Choroid plexus epithelial cell (primary cell): ENCODE measurements around the gene DNAJB12.

Source experiments
- DNase-seq: peaks from one replicate; pipeline ENCODE4 v3.0.0-alpha.2; 2010; ENCODE audit warnings: low read depth
- H3K4me3 ChIP-seq: 2 replicates; pipeline ENCODE4 v1.5.1; 2011; ENCODE audit warnings: low read depth, mild to moderate bottlenecking, control low read depth, low read length, moderate library complexity
- TF ChIP-seq, protein P1 (sequence below): conservative IDR thresholded peaks from 2 replicates; pipeline ENCODE4 v1.5.1; 2011; ENCODE audit warnings: low read depth, mild to moderate bottlenecking, control low read depth, inconsistent platforms, low read length, moderate library complexity

The DNAJB12 gene

DNA sequence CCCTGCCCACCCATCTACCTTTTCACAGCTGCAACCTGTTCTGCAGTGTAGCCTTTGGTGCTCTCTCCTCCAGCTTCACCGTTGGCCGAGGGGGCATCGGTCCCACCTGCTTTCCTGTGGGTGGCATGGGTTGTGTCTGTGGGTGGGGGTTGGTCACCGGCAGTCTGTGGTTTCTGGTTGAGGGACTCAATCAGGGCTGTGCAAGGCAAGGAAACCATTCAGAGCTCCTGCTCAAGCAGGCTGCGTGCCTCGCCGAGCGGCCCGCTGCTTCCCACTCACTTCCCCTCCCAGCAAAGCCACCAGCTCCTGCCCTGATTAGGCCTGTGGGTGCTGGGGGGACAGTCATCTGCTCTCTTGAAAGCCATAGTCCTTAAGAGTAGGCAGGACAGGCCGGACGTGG lies 9.8 kb downstream of the DNAJB12 start:
- TF ChIP-seq, protein P1, sequence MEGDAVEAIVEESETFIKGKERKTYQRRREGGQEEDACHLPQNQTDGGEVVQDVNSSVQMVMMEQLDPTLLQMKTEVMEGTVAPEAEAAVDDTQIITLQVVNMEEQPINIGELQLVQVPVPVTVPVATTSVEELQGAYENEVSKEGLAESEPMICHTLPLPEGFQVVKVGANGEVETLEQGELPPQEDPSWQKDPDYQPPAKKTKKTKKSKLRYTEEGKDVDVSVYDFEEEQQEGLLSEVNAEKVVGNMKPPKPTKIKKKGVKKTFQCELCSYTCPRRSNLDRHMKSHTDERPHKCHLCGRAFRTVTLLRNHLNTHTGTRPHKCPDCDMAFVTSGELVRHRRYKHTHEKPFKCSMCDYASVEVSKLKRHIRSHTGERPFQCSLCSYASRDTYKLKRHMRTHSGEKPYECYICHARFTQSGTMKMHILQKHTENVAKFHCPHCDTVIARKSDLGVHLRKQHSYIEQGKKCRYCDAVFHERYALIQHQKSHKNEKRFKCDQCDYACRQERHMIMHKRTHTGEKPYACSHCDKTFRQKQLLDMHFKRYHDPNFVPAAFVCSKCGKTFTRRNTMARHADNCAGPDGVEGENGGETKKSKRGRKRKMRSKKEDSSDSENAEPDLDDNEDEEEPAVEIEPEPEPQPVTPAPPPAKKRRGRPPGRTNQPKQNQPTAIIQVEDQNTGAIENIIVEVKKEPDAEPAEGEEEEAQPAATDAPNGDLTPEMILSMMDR, result no peak
- no peak for DNase-seq
- no peak overlapping the region for H3K4me3 ChIP-seq

- DNase-seq, result no peak
- no peak overlapping the region for H3K4me3 ChIP-seq
- TF ChIP-seq, protein P1, result no peak
Observed at GRCh38 chr10:72342911-72343310, 11.8 kb downstream of the DNAJB12 start.

DNA sequence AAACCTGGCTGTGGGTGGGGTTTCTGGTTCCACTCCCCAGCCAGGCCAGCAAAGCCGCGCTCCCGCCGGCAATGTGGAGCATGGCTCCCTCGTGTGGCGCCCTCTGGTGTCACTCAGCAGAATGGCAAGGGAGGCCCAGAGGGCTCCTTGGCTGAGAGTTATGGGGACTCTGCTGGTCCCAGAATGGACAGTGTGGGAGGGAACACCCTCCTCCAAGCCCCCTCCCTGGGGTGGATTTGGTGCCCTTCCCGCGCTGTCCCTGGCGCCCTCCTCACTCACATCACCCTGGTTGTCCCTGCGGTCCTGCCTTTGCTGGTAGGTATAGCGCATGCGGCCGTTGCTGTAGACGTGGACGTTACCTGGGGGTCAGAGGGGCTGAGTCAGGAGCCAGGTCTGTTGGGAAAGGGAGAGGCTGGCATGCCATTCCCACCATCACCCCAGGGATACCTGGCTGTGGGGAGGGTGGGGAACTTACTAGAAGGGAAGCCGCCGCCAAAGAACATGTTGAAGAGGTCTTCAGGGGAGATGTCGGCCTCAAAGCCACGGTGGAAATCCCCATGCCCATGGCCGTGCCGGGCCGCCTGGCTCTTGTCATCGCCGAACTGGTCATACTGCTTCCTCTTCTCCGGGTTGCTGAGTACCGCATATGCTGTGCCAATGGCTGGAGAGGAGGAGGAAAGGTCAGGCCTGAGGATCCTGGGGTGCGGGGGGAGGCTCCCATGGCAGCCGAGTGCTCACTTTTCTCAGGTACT lies 14.0 kb downstream of the DNAJB12 start:
- peak; percentile 75 for DNase-seq
- no peak overlapping the region for H3K4me3 ChIP-seq
- TF ChIP-seq, protein P1, result peak; percentile 96

DNA sequence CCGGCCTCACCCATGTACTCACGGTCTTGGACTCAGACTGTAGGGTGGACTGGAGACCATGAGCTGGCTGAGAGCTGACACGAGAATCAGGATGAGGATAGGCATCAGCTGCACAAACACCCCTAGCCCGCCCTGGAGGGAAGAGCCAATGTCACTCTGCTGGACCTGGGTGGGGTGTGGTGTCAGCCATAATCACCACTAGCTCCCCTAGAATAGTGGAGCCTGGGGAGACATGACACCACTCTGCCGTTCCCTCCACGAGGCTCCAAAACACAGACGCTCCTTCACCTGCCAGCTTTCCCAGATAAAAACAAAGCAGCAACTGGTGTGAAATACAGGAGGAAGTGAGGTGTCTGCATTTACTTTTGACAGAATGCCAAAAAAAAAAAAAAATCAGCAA lies 16.5 kb downstream of the DNAJB12 start:
- H3K4me3 ChIP-seq, result no peak overlapping the region
- TF ChIP-seq, protein P1, result no peak
- DNase-seq, result no peak

GRCh38 chr10:72337722-72338121 lies 17.0 kb downstream of the DNAJB12 start:
- TF ChIP-seq, protein P1, result no peak
- no peak overlapping the region for H3K4me3 ChIP-seq
- no peak for DNase-seq

DNA sequence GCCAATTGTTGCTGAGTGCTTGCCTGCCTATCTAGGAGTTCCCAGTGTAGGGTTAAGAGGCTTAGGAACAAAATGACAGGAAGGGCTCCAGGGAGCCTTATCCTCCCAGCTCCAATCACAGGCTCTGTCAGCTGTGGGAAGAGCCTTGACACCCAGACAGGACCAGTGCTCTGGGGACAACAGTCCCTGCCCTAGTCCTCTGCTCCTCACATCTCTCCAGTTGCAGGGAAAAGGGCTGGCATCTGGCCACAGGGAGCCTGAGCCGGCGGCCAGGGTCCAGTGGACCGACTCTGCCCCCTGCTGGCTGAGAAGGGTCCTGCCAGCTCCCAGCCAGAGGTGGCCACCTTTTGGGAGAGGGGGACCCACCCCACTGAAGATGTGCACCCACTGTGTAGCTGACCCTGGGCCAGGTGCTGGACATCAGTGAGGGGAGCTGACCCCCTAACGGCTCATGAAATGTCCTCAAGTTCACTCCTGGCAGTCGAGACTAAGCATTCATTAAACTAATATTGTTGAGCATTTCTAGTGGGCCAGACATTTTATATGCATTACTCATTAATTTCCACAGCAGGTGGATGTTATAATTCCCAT lies 17.6 kb downstream of the DNAJB12 start:
- peak; percentile 82 for DNase-seq
- TF ChIP-seq, protein P1, result peak; percentile 98
- H3K4me3 ChIP-seq, result no peak overlapping the region
